Neural cell (in vitro differentiated cells): ENCODE data around the gene SYNRG. TPM values are rescaled to one million over a fixed set of nuclear protein-coding genes. Genes with fewer than 3 reads are reported as not detected.

Source experiments
- H2AFZ ChIP-seq: fragments of 200-600, 300-800 bp; sonication (generic), shearing (Covaris generic); 2 replicates; pipeline ENCODE4 v1.6.0; 2014; ENCODE audit warnings: low read depth, mild to moderate bottlenecking, antibody characterized with exemption, low read length, moderate library complexity
- H3F3A ChIP-seq: fragments of 200-600 bp; shearing (Covaris generic); 2 replicates; pipeline ENCODE4 v1.6.1; 2016; ENCODE audit warnings: mild to moderate bottlenecking, moderate library complexity, mixed read lengths, antibody characterized with exemption, low read length; ENCODE audit not compliant: insufficient read depth, poor library complexity, severe bottlenecking
- H3K27ac ChIP-seq: fragments of 200-600, 300-800 bp; sonication (generic), shearing (Covaris generic); 2 replicates; pipeline ENCODE4 v1.5.1; 2014; ENCODE audit warnings: mild to moderate bottlenecking, low read length, moderate library complexity
- H3K27me3 ChIP-seq: fragments of 300-800, 200-600 bp; sonication (generic), shearing (Covaris generic); 2 replicates; pipeline ENCODE4 v1.6.0; 2014; ENCODE audit warnings: mild to moderate bottlenecking, low read depth, low read length, moderate library complexity; ENCODE audit not compliant: insufficient read depth
- H3K36me3 ChIP-seq: fragments of 300-800, 200-600 bp; sonication (generic), shearing (Covaris generic); 2 replicates; pipeline ENCODE4 v1.5.1; 2014; ENCODE audit warnings: mild to moderate bottlenecking, antibody characterized with exemption, low read length, moderate library complexity; ENCODE audit not compliant: insufficient read depth
- H3K4me2 ChIP-seq: fragments of 300-800, 200-600 bp; sonication (generic), shearing (Covaris generic); 2 replicates; pipeline ENCODE4 v1.6.0; 2014; ENCODE audit warnings: mild to moderate bottlenecking, low read length
- H3K4me3 ChIP-seq: fragments of 300-800, 200-600 bp; sonication (generic), shearing (Covaris generic); 2 replicates; pipeline ENCODE4 v1.5.1; 2014; ENCODE audit warnings: mild to moderate bottlenecking, low read length, moderate library complexity
- H3K79me2 ChIP-seq: fragments of 200-600 bp; shearing (Covaris generic); replicated peaks from 2 replicates; pipeline ENCODE4 v1.6.0; 2014; ENCODE audit warnings: mild to moderate bottlenecking, low read length, moderate library complexity; ENCODE audit not compliant: insufficient read depth
- H3K9ac ChIP-seq: fragments of 300-800, 200-600 bp; sonication (generic), shearing (Covaris generic); 2 replicates; pipeline ENCODE4 v1.6.1; 2016; ENCODE audit warnings: mild to moderate bottlenecking, low read length, mixed read lengths
- H3K9me2 ChIP-seq: fragments of 200-600 bp; shearing (Covaris generic); 2 replicates; pipeline ENCODE4 v1.6.1; 2016; ENCODE audit warnings: mild to moderate bottlenecking, low read length, mixed read lengths; ENCODE audit not compliant: insufficient read depth
- H3K9me3 ChIP-seq: fragments of 200-600, 300-800 bp; sonication (generic), shearing (Covaris generic); 2 replicates; pipeline ENCODE4 v1.6.1; 2016; ENCODE audit warnings: mild to moderate bottlenecking, mixed run types, low read length, moderate library complexity, mixed read lengths
- H4K20me1 ChIP-seq: fragments of 200-600 bp; shearing (Covaris generic); 2 replicates; pipeline ENCODE4 v1.6.1; 2016; ENCODE audit warnings: mild to moderate bottlenecking, mixed run types; ENCODE audit not compliant: insufficient read depth
- EP300 ChIP-seq: fragments of 450-650 bp; conservative IDR thresholded peaks from 2 replicates; pipeline ENCODE4 v1.6.1; 2014; ENCODE audit warnings: antibody characterized with exemption, mild to moderate bottlenecking, moderate library complexity; ENCODE audit not compliant: poor library complexity, severe bottlenecking
- EZH2 ChIP-seq: fragments of 200-600, 300-800 bp; shearing (Covaris generic), sonication (generic); IDR thresholded peaks from 2 replicates; pipeline ENCODE4 v1.6.1; 2014; ENCODE audit warnings: antibody characterized with exemption, low read length, borderline replicate concordance, mild to moderate bottlenecking; ENCODE audit not compliant: insufficient read depth, poor library complexity, severe bottlenecking
- MXI1 ChIP-seq: fragments of 450-650 bp; conservative IDR thresholded peaks from 2 replicates; pipeline ENCODE4 v1.6.1; 2014; ENCODE audit warnings: antibody characterized with exemption, mild to moderate bottlenecking; ENCODE audit not compliant: poor library complexity, severe bottlenecking
- POLR2AphosphoS5 ChIP-seq: IDR thresholded peaks from 2 replicates; pipeline ENCODE4 v1.6.1; 2012
- RAD21 ChIP-seq: fragments of 450-650 bp; conservative IDR thresholded peaks from 2 replicates; pipeline ENCODE4 v1.6.1; 2014; ENCODE audit warnings: antibody characterized with exemption, mild to moderate bottlenecking, moderate library complexity
- REST ChIP-seq: IDR thresholded peaks from 2 replicates; pipeline ENCODE4 v1.6.1; 2012; ENCODE audit warnings: borderline replicate concordance
- SMC3 ChIP-seq: fragments of 450-650 bp; conservative IDR thresholded peaks from 2 replicates; pipeline ENCODE4 v1.6.1; 2014; ENCODE audit warnings: antibody characterized with exemption, mild to moderate bottlenecking, moderate library complexity; ENCODE audit not compliant: poor library complexity
- TAF1 ChIP-seq: IDR thresholded peaks from 2 replicates; pipeline ENCODE4 v1.6.1; 2012; ENCODE audit warnings: low read depth
- polyA plus RNA-seq: library from polyadenylated mRNA; depleted of rRNA; stranded (reverse); fragments of >200 nt; gene quantifications from 2 replicates; pipeline ENCODE4 v1.2.3, GENCODE V29; 2014
- TF ChIP-seq, protein P1 (sequence below): fragments of 450-650 bp; IDR thresholded peaks from 2 replicates; pipeline ENCODE4 v1.5.1; 2014; ENCODE audit warnings: antibody characterized with exemption, mild to moderate bottlenecking, moderate library complexity; ENCODE audit not compliant: poor library complexity, severe bottlenecking

SYNRG gene
- polyA plus RNA-seq, 1 donor from 2014 or later, result 16.1 TPM

GRCh38 chr17:37490638-37491614 lies 118.3 kb downstream of the SYNRG start:
- H3K36me3 ChIP-seq, result no peaks in the 10 kb centered on the region
- no peaks in the 10 kb centered on the region for H3K9me2 ChIP-seq
- H3F3A ChIP-seq, result no peaks in the 10 kb centered on the region
- H2AFZ ChIP-seq, result peak overlapping the region; percentile 6
- H3K9me3 ChIP-seq, result no peaks in the 10 kb centered on the region
- H3K4me3 ChIP-seq, result peak overlapping the region; percentile 83
- H3K79me2 ChIP-seq, result peaks cover 33% of the 10 kb centered on the region
- H3K4me2 ChIP-seq, result peak overlapping the region; percentile 98
- H3K9ac ChIP-seq, result peak overlapping the region; percentile 50
- peaks cover 15% of the 10 kb centered on the region for H3K27me3 ChIP-seq
- H4K20me1 ChIP-seq, result no peaks in the 10 kb centered on the region
- TF ChIP-seq TAF1, result no peak
- TF ChIP-seq, protein P1, sequence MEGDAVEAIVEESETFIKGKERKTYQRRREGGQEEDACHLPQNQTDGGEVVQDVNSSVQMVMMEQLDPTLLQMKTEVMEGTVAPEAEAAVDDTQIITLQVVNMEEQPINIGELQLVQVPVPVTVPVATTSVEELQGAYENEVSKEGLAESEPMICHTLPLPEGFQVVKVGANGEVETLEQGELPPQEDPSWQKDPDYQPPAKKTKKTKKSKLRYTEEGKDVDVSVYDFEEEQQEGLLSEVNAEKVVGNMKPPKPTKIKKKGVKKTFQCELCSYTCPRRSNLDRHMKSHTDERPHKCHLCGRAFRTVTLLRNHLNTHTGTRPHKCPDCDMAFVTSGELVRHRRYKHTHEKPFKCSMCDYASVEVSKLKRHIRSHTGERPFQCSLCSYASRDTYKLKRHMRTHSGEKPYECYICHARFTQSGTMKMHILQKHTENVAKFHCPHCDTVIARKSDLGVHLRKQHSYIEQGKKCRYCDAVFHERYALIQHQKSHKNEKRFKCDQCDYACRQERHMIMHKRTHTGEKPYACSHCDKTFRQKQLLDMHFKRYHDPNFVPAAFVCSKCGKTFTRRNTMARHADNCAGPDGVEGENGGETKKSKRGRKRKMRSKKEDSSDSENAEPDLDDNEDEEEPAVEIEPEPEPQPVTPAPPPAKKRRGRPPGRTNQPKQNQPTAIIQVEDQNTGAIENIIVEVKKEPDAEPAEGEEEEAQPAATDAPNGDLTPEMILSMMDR, result no peak
- no peak for TF ChIP-seq SMC3
- no peak for TF ChIP-seq POLR2AphosphoS5
- TF ChIP-seq EZH2, result no peak
- no peak for TF ChIP-seq MXI1
- TF ChIP-seq EP300, result no peak
- no peak for TF ChIP-seq REST
- H3K27ac ChIP-seq, result no peak overlapping the region

DNA sequence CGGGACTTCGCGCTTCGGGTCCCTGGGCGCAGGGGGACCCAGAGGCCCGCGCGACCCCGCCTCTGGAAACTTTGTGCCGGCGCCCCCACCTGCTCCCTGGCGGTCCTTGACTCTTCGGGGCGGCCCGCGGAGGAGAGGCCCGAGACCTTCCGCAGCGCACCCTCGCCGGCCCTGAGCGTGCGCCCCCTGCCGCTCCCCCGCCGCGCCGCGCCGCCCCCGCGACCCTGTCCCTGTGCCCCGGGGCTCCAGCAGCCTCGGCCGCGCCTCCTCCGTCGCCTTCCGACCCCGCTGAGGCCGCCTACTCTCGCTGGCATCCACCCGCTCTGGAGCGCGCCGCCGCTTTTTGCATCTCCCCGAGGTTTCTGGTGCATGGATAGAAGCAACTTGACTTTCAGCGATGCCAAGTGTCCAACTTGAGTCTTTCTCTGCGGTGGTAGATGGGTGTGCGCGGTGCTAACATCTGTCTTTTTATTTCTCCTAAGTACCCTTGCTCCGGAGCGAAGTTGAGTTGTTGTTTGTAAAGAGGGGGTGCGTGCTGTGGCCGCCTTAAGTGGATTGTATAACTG lies 119.1 kb downstream of the SYNRG start:
- peaks cover 33% of the 10 kb centered on the region for H3K79me2 ChIP-seq
- no peaks in the 10 kb centered on the region for H3K9me3 ChIP-seq

More for the DNA sequence above, 119.1 kb downstream of the SYNRG start:
- peak; percentile 31 for TF ChIP-seq SMC3
- no peak for TF ChIP-seq POLR2AphosphoS5
- no peak for TF ChIP-seq EP300
- TF ChIP-seq RAD21, result peak; percentile 32
- TF ChIP-seq TAF1, result no peak
- no peak for TF ChIP-seq EZH2
- peak; percentile 39 for TF ChIP-seq MXI1
- TF ChIP-seq, protein P1, result peak; percentile 52
- Histone ChIP-seq H3K4me3 (peak overlapping the region; percentile 83), H3K9ac (peak overlapping the region; percentile 50), H3K36me3 (no peaks in the 10 kb centered on the region), H3K27ac (no peak overlapping the region), H4K20me1 (no peaks in the 10 kb centered on the region), H3K27me3 (peaks cover 15% of the 10 kb centered on the region), H3K4me2 (peak overlapping the region; percentile 98), H2AFZ (peak overlapping the region; percentile 6), H3F3A (no peaks in the 10 kb centered on the region), H3K9me2 (no peaks in the 10 kb centered on the region)
